Stimulated activated CD8-positive, alpha-beta memory T cell treated with anti-CD3 and anti-CD28 coated beads, Interleukin-4, amount 100 ng/mL, for 48 hours (primary cell): ENCODE data around the gene PACS1.
A peak's percentile ranks its signal among the peaks of the same experiment; 100 is the strongest.
"Not testable (repeated sequence)": the region's sequence is repeated elsewhere in the genome, so short reads cannot be mapped to it uniquely, and the experiment has no call there.

ENCODE experiments used
- DNase-seq: peaks from one replicate; pipeline ENCODE4 v3.0.0-alpha.2; 2020

The PACS1 gene

GRCh38 chr11:66112601-66113499, 42.8 kb downstream of the PACS1 start:
- no peak for DNase-seq

DNA sequence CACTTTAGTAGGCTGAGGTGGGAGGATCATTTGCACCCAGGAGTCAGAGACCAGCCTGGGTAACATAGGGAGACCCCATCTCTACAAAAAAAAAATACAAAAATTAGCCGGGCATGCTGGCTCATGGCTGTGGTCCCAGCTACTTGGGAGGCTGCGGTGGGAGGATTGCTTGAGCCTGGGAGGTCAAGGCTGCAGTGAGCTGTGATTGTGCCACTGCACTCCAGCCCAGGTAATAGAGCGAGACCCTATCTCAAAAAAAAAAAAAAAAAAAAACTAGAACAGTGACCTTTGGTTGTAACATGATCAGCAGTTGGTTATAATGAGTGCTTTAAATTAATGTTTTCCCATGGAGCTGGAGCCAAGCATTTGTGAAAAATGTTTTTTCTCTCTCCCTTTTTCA, 44.9 kb downstream of the PACS1 start:
- DNase-seq = not testable (repeated sequence)

- DNase-seq = no peak
Observed at GRCh38 chr11:66115638-66116301, 45.7 kb downstream of the PACS1 start.

DNA sequence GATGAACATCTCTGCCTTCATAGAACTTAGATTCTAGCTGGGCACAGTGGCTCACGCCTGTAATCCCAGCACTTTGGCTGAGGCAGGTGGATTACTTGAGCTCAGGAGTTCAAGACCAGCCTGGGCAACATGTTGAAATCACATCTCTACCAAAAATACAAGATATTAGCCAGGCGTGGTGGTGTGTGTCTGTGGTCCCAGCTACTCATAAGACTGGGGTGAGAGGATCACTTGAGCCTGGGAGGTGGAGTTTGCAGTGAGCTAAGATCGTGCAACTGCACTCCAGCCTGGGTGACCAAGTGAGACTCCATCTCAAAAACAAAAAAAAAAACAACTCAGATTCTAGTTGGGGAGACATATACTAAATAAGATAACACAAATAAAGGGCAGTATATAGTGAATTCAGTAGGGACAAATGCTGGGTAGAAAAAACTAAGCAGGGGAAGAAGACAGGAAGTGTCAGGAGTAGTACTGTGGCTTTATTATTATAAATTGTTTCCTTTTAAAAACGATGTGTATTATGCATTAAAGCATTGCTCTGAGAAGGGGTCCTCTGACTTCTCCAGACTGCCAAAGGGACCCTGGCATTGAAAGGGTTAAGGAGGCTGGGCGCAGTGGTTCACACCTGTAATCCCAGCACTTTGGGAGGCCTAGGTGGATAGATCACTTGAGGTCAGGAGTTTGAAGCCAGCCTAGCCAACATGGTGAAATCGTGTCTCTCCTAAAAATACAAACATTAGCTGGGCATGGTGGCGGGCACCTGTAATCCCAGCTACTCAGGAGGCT, 46.7 kb downstream of the PACS1 start:
- no peak for DNase-seq

DNA sequence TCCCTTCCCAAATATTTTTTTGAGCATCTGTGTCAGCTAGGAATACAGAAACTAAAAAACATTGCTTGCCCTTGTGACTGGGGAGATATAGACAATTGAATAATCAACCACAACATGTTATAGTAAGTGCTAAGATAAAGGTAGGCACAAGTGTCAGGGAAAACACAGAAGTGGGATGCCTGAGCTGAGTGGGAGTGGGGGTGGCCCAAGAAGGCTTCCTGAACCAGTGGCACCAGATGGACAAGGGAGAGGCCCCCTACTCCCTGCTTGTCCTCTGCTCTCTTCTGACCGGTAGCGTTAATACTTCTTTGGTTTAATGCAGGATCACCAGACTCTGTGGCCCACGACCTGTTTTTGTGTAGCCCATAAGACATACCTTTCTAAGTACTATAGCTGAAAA, 48.8 kb downstream of the PACS1 start:
- no peak for DNase-seq

GRCh38 chr11:66119348-66120133, 49.5 kb downstream of the PACS1 start:
- DNase-seq = no peak

DNA sequence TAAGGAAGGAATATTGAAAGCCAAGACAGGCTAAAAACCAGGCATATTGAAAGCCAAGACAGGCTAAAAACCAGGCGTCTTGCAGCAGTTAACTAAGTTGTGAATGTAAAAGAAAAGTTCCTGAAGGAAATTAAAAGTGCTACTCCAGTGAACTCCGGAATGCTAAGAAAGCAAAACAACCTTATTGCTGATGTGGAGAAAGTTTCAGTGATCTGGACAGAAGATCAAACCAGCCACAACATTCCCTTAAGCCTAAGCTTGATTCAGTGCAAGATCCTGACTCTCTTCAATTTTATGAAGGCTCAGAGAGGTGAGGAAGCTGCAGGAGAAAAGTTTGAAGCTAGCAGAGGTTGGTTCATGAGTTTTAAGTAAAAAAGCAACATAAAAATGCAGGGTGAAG, 51.4 kb downstream of the PACS1 start:
- DNase-seq = no peak

DNA sequence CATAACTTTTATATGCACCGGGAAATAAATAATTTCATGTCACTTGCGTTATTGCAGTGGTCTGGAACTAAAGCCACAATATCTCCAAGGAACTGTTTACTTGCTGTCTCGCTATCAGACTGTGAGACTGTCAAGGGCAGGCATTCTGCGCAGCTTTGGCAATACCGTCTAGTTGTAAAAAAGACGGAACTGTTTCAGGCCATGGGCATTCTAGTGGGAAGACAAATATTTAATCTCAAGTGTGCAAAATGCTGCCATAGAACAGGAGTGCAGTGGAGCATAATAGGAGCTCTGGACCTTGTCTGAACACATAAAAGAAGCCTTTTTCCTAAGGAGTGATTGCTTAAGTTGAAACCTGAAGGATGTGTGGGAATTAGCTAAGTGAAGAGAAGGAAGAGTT, 53.8 kb downstream of the PACS1 start:
- no peak for DNase-seq

- no peak for DNase-seq
Observed at GRCh38 chr11:66124564-66124963, 54.5 kb downstream of the PACS1 start.

GRCh38 chr11:66126064-66126463, 56.0 kb downstream of the PACS1 start:
- DNase-seq = no peak

- DNase-seq = peak; percentile 70
Observed at GRCh38 chr11:66126808-66127555, 56.9 kb downstream of the PACS1 start.

GRCh38 chr11:66130978-66131377, 60.9 kb downstream of the PACS1 start:
- DNase-seq = no peak

DNA sequence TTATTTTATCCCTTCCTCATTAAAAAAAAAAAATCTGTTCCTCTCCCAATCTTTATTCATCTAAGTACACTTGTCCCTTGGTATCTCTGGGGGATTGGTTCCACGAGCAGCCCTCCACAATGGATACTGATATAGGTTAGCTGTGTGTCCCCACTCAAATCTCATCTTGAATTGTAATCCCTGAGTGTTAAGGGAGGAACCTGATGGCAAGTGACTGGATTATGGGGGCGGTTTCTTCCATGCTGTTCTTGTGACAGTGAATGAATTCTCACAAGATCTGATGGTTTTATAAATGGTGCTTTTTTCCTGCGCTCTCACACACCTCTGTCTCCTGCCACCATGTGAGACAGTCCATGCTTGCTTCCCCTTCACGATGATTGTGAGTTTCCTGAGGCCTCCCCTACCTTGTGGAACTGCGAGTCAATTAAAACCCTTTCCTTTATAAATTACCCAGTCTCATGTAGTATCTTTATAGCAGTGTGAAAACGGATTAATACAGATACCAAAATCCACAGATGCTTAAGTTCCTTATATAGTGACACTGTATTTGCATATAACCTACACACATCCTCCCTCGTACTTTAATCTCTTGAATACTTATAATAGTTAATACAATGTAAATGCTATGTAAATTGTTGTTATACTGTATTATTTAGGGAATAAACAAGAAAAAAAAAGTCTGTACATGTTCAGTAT, 62.0 kb downstream of the PACS1 start:
- DNase-seq = no peak

- no peak for DNase-seq
Observed at GRCh38 chr11:66133216-66133775, 63.2 kb downstream of the PACS1 start.

DNA sequence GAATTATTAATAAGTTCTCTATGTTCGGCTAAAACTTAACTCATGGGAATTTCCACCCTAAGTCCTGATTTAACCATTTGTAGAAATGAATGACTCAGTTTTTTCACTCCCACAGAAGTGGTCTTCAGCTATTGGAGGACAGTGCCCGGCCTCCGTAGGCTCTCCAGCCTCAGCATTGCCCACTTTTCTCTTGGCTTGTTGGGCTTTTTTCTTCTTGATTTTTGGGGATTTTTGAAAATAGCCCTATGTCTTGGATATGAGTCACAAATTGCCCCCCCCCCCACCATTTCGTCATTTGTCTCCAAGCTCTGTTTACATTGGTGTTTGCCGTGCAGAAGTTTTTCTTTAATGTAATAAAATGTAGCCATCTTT, 66.7 kb downstream of the PACS1 start:
- DNase-seq = no peak

DNA sequence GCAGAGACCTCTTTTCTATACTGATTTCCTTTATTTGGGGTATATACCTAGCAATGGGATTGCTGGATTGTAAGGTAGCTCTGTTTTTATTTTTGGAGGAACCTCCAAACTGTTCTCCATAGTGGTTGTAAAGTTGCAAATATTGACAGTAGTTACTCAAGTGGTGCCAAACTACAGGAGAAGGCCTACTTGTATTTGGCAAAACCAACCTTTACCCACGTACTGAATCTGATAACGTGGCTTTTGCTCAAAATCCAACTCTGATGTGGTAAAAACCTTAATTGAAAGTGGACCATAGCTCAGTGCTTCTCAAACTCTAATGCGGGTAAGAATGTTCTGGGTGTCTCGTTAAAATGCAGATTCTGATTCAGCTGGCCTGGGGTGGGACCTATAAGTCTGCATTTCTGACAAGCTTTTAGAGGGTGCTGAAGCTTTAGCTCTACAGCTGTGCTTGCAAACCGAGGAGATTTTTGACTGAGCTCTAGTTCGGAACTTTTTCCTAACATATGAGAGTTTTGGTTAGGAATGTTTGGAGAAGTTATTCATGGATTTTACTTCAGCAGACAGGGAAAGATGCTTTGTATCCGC, 69.8 kb downstream of the PACS1 start:
- DNase-seq = no peak

- DNase-seq = no peak
Observed at GRCh38 chr11:66142370-66143263, 72.5 kb downstream of the PACS1 start.

GRCh38 chr11:66143264-66143566, 73.1 kb downstream of the PACS1 start:
- DNase-seq = no peak

DNA sequence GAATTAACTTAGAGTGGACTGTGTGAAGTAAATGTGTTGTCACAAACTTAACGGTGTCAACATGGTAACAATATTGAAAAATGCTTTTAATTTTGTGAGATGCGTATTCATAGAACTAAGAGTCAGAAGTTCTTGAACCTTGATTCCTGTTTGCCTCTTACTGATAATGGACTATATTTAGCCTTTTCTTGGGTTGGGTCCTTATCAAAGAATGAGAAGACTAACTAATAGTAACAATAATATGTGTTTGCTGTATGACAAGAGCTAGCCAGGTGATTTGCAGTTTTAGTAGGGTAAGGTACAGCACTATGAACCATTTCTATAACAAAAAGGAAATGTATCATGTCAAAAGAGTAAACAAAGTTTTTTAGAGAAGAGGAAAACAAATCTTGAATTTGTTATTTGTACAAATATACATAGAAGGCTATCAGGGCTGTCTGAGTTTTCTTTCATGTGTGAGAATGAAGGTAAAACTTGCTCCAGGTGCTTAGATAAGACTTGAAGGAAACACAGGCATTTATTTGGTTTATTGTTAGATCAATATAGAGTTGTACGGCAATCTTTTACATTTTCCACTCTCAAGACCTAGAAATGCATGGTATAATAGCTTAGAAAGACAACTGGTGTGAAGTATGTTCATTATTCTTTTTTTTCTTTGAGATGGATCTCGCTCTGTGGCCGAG, 74.1 kb downstream of the PACS1 start:
- no peak for DNase-seq
